SU-DHL-6 (cell line): ENCODE measurements around the gene INPP5A.

Experiments used
- CTCF ChIP-seq: fragments of 200-600 bp; sonication (generic); IDR thresholded peaks from one replicate; pipeline ENCODE4 v1.5.1; 2017; ENCODE audit warnings: antibody characterized with exemption, mild to moderate bottlenecking, low read length, moderate library complexity; ENCODE audit not compliant: insufficient read depth, poor library complexity, severe bottlenecking
- EZH2phosphoT487 ChIP-seq: fragments of 200-600 bp; sonication (generic), shearing (Covaris generic); conservative IDR thresholded peaks from 2 replicates; pipeline ENCODE4 v1.6.1; 2018; ENCODE audit warnings: mild to moderate bottlenecking, antibody characterized with exemption, low read length, moderate library complexity, mixed read lengths

- no peak for TF ChIP-seq CTCF
- TF ChIP-seq EZH2phosphoT487: no peak
Observed at GRCh38 chr10:132492323-132493025, 45.1 kb upstream of the INPP5A start.
